HG03432 (cell line): Measurements from ENCODE around the gene PHF24.

Source experiments
- ATAC-seq: cut with Tn5 transposase; IDR thresholded peaks from one replicate; pipeline ENCODE4 v1.9.1; 2021; ENCODE audit warnings: mild to moderate bottlenecking, moderate library complexity; ENCODE audit not compliant: unreplicated experiment

Gene PHF24

DNA sequence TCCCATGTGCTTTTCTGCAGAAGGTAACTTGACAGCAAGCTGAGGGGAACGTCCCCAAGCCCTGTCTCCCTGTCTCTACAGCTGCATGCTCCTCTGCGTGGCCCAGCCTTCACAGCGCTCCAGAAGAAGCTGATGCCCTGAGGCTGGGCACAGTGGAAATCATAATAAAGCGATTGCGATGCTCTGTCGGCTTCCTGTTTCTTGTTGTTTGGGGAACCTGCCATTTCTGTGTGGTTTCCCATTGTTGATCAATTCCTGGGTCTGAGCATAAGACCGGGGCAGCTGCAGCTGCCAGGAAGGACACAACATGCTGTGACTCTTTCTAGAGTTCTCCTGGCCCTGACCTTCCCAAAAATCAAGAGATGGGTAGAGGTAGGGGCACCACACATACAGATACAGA lies 24.3 kb downstream of the PHF24 start:
- ATAC-seq: no peak

- peak; percentile 56 for ATAC-seq
These were observed 25.1 kb downstream of the PHF24 start for GRCh38 chr9:34983209-34983608.

DNA sequence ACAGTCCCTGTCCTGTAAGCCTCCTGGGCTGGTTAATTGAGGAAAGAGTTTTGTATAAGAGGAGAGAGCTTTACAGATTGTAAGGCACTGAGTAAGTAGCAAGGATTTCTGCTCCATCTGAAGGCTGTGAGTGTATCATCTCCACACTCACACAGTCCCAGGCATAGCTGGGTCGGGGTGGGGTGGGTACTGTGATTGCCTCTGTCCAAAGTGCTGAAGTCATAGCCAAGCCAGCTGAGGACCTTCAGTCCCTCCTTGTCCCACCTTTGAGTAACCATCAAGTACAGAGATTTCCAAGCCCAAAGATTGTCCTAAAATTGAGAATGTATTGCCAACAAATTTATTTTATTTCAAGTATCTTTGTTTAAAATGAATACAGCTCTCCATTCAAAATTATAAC lies 26.0 kb downstream of the PHF24 start:
- no peak for ATAC-seq

DNA sequence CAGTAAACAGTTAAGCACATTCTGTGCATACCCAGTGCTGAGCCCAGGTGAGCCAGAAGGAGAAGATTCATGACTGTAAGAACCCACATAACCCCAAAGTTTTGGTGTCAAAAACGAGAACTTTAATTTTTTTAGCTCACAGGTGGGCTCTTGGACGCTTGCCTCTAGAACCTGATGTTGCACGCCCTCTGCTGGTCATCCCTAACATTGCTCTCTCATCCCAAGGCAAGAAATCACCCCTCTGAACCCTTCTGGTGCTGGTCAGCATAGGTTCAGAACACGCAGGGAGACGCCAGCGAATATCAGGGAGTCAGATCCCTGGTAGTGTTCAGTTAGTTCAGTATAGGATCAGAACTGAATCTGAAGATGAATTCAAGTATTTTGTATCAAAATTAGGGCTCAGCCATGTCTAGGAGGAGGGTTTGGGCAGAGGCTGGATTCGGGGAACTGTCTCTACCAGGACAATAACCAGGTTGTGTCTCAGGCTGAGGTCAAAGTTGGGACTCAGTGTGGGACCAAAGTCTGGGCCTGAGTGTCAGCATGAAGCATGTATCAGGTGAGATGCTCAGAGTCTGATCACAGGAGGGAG lies 27.3 kb downstream of the PHF24 start:
- ATAC-seq: no peak

DNA sequence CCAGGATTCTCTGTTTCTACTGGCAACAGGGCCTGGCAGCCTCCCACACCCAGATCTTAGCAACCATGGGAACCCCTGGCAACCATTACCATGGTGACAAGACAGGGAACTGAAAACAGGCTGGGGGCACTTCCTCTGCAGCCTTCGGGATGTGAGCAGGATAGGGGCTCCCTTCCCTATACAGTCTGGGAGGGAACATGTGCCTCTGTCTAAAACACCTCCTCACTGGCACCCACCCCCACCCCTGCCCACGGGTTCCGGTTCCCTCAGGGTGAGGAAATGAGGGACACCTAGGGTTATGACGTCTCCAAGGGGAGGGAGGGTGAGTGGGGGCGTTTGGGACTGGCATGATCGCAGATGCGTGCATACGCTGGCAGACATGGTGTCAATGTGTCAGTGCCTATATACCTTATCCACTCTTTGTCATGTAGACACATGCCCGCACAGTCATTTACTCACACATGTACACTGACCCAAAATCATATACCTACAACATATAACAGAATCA lies 28.5 kb downstream of the PHF24 start:
- ATAC-seq: no peak

GRCh38 chr9:34987160-34987901 lies 29.2 kb downstream of the PHF24 start:
- ATAC-seq: no peak

GRCh38 chr9:34988218-34989002 lies 30.3 kb downstream of the PHF24 start:
- ATAC-seq: no peak

- peak; percentile 84 for ATAC-seq
These were observed 31.2 kb downstream of the PHF24 start, which contains the start of gene DNAJB5 for GRCh38 chr9:34989003-34989945. Gene DNAJB5, plus strand, starts transcription at chr9:34989745. Its CDS starts 886 bp downstream, at chr9:34990631.

- ATAC-seq: no peak
These were observed 32.0 kb downstream of the PHF24 start for GRCh38 chr9:34989946-34990635.

GRCh38 chr9:34990908-34991606 lies 33.0 kb downstream of the PHF24 start:
- ATAC-seq: no peak

DNA sequence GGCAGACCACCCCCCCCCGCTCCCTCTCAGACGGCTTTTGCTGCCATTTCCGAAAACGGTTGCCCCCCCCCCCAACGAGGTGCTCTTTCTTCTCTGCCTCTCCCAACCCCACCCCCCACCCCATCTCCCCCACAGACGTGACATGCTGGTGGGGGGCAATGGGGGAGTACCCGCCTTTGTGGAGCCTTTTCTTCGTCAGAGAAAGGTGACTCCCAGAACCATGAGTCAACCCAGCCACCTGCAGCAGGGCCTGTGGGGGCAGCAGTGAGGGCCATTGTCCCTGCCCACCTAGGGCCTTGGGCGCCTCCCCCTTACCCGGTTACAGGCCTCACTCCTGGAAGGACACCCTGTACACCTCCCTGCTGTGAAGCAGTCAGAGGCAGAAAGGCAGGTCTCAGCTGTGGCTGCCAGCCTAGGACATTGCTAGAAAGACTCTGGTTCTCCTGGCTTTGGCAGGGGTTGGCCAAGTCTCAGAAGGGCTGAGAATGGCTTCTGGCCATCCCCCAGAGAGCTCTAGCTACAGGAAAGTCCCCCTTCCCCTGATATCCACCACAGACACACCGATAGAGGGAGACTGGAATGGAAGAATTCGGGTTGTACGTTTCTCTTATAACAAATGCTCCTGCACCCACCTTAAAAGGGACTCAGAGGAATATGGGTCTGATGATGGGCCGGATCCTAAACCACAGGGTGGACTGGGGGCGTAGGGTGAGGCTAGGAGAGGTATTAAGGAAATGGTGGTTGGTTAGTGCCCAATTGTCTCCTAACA lies 33.7 kb downstream of the PHF24 start:
- ATAC-seq: no peak

GRCh38 chr9:34992376-34992951 lies 34.4 kb downstream of the PHF24 start:
- ATAC-seq: no peak

GRCh38 chr9:34993502-34994259 lies 35.6 kb downstream of the PHF24 start:
- no peak for ATAC-seq

DNA sequence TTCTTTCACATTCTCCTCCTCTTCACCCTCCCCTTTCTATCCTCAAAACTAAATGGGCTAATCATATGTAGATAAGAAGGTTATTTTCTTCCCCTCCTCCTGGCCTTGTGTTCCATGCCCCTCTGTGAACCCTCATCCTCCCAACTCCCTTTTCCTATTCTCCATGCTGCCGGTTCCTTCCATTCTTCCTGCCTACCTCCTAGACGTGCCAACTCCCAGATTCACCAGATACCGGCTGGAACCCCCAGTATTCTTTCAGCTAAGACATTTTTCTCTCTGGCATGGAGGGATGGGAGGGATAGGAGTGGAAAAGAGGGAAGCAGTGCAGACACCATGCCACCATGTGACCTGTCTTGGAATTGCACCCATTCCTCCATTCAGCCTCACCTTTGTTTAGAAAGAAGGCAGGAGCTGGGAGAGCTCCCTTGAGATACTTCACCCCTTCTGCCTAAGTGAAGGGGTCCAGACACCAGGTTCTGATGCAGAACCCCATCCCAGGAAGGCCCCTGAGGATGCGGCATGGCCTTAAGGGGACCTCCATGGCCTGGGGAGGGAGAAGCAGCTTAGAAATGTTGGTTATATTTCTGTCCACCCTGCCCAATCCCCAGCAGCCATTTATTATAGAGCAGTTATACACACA lies 36.3 kb downstream of the PHF24 start:
- no peak for ATAC-seq

DNA sequence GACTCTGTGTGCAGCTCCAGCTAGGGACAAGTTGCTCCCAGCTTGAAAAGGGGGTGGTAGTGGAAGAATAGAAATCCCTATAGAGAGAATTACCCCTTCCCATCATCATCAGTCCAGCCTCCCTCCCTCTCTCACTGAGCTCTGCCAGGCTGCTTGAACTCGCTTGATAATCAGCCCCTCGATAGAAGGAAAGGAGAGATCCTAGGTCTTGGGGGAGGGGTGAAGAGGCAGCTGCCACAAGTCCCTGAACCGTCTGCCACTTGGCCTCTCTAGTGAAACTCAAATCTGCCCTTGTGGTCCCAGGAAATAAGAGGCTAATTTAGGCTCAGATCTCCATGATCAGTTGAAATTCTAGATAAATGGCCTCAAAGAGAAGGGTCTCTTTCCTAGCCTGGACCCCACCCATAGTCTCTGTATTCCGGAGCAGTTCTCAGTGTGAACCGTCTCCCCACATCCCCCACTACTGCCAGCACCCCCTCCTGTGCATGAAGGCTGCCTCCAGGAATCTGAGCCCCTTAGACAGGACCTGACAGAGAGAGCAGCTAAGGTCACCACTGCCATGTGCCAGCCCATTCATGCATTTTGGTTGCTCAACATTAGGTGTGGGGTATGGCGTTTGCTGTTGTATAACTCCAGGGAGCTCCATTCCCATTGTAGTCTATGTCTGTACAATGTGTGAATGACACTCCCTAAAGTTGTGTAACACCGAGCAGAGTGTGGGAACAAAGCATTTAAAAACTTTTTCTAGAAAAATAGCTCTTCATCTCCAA lies 37.0 kb downstream of the PHF24 start:
- ATAC-seq: no peak

- no peak for ATAC-seq
These were observed 37.6 kb downstream of the PHF24 start for GRCh38 chr9:34995670-34996060.
